ENCODE data around the gene ATP5IF1. TPM values are rescaled to one million over a fixed set of nuclear protein-coding genes. Genes with fewer than 3 reads are reported as not detected.
A peak's percentile ranks its signal among the peaks of the same experiment; 100 is the strongest.

The ATP5IF1 gene
- total and polyA plus RNA-seq, 2 of the 8 experiments (the other 6 are each of a cell fraction or from before 2014, with no cell fraction given): 198 to 242 TPM

DNA sequence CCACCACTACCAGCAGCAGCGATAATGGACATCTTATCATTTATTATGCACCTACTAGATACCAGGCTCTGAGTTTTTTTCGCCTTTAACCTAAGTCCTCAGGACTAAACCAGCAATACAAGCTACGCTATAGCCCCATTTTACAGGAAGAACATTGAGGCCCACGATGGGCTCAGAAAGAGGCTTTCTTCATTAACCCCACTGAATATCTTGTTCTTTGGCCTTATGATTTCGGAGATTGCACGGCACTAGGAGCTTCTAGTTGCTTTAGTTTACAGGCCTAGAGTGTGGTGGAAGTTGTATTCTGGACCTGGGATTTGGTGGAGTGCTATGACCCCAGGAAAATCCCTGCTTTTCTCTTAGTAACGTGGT lies 24.9 kb downstream of the ATP5IF1 start:
- CTCF ChIA-PET (ENCODE audit: partially characterized antibody): interaction anchor here (1.1 to 6.7 kb wide), 3 partner anchors 11 to 107 kb away, joined by 4 to 61 read pairs (median 56); no protein-coding TSS in a partner anchor
- no peak overlapping the region for H3K23ac ChIP-seq (ENCODE audit: insufficient read length)

More for the DNA sequence above, 24.9 kb downstream of the ATP5IF1 start:
- H3K9ac ChIP-seq (replicated peaks in 1 of 4; ENCODE audit: extremely low read depth in 1 of 4, low read depth in 3 of 4, low read length in 3 of 4): peak overlapping the region in 1 of 4 experiments; percentile 74; a peak in 2 of 7 replicates
- no peak overlapping the region for H2AK5ac ChIP-seq (ENCODE audit: low read depth, low read length)
- H3K23me2 ChIP-seq (ENCODE audit: low read depth, low read length): peaks cover 12% of the 10 kb centered on the region
- H3K56ac ChIP-seq (replicated peaks; ENCODE audit: insufficient read length, low read depth, low read length): no peak overlapping the region
- H2AFZ ChIP-seq (ENCODE audit: low read length): no peak overlapping the region
- no peaks in the 10 kb centered on the region for H3K9me3 ChIP-seq (ENCODE audit: insufficient read depth in 2 of 2, low read depth in 1 of 2, low read length in 1 of 2)
- H2BK20ac ChIP-seq (ENCODE audit: low read length): no peak overlapping the region
- no peak overlapping the region for H2BK12ac ChIP-seq (ENCODE audit: low read depth, low read length)
- H4K91ac ChIP-seq (replicated peaks; ENCODE audit: insufficient read length, low read length): no peak overlapping the region
- H3K27ac ChIP-seq (ENCODE audit: low read depth, low read length): no peak overlapping the region
- no peak overlapping the region for H2BK5ac ChIP-seq (ENCODE audit: low read depth, low read length)
- DNase-seq (ENCODE audit: low read depth in 1 of 2, low spot score in 2 of 2) (no peak), FAIRE-seq (no peak)
- 0 out of 2 replicates have a peak overlapping the region, but pooled peaks have one; percentile 46 for H2BK15ac ChIP-seq (ENCODE audit: low read length)
- peaks cover 13 to 23% of the 10 kb centered on the region in 2 experiments for H4K20me1 ChIP-seq (replicated peaks in 1 of 2; ENCODE audit: control insufficient read depth in 1 of 2, insufficient read depth in 2 of 2, low read length in 2 of 2)
- no peak overlapping the region; the same call in 1 of the 2 replicates for H3K18ac ChIP-seq (ENCODE audit: extremely low read depth, low read length)
- H4K8ac ChIP-seq (ENCODE audit: extremely low read depth, insufficient read depth, low read length): no peak overlapping the region
- TF ChIP-seq KDM1A (IDR thresholded peaks at IDR 0.05; ENCODE audit: borderline replicate concordance, low read length) (peak; percentile 86), POLR2A (IDR thresholded peaks at IDR 0.05; ENCODE audit: control extremely low read depth in 1 of 2, low read depth in 2 of 2, low read length in 2 of 2) (no peak; a peak in 1 of 3 replicates)
- peaks cover 21% of the 10 kb centered on the region for H3K79me1 ChIP-seq (ENCODE audit: low read depth, low read length)
- POLR2A ChIA-PET (ENCODE audit: partially characterized antibody): interaction anchor here (0.7 to 19.5 kb wide), 16 partner anchors 8 to 321 kb away, joined by 3 to 324 read pairs (median 8); partner anchors contain the start of genes ATP5IF1, DNAJC8, MED18 and RCC1
- no peak overlapping the region for H4K5ac ChIP-seq (ENCODE audit: insufficient read length, low read depth, low read length)
- no peaks in the 10 kb centered on the region for H3K27me3 ChIP-seq (replicated peaks in 1 of 4; ENCODE audit: control insufficient read depth in 3 of 4, extremely low read depth in 1 of 4, insufficient read depth in 3 of 4, low read length in 3 of 4)
- H3K4me1 ChIP-seq (replicated peaks in 1 of 4; ENCODE audit: control insufficient read depth in 3 of 4, insufficient read depth in 4 of 4, low read length in 3 of 4): peaks cover 9 to 23% (median 17%) of the 10 kb centered on the region in 4 experiments; a peak in 5 of 7 replicates
- 46% methylated on average over 7 of the region's 7 CpGs; no CpG with 5 or more reads in 1 of the 2 experiments for WGBS, 2 experiments (ENCODE audit: extremely low coverage in 1 of 2, insufficient coverage in 1 of 2, insufficient read length in 1 of 2, insufficient replicate concordance in 2 of 2, low coverage in 1 of 2, low lambda C conversion rate in 2 of 2, missing lambda C conversion rate in 1 of 2)
- peak overlapping the region; percentile 73 to 97 (median 88) for H3K4me3 ChIP-seq (ENCODE audit: extremely low read depth in 1 of 4, insufficient read depth in 2 of 4, low read depth in 3 of 4, low read length in 4 of 4)
- H3K36me3 ChIP-seq (ENCODE audit: control insufficient read depth in 2 of 4, insufficient read depth in 4 of 4, low read length in 3 of 4): peaks cover 0 to 4% (median 0%) of the 10 kb centered on the region in 4 experiments; a peak in 2 of 8 replicates
- H2BK120ac ChIP-seq (replicated peaks; ENCODE audit: low read depth, low read length): no peak overlapping the region
- peak overlapping the region; percentile 77 to 100 for H3K4me2 ChIP-seq (ENCODE audit: insufficient read depth in 1 of 2, low read depth in 2 of 2, low read length in 2 of 2)
- no peak overlapping the region for H3K4ac ChIP-seq (replicated peaks; ENCODE audit: insufficient read length, low read depth, low read length)
- H3K14ac ChIP-seq (ENCODE audit: insufficient read length): no peak overlapping the region
- H3K79me2 ChIP-seq (ENCODE audit: control insufficient read depth in 1 of 2, insufficient read depth in 2 of 2, low read length in 2 of 2): peaks cover 33 to 57% of the 10 kb centered on the region in 2 experiments

Measured in H1 (cell line).